ENCODE measurements around the gene MAP2K2.

MAP2K2 gene

DNA sequence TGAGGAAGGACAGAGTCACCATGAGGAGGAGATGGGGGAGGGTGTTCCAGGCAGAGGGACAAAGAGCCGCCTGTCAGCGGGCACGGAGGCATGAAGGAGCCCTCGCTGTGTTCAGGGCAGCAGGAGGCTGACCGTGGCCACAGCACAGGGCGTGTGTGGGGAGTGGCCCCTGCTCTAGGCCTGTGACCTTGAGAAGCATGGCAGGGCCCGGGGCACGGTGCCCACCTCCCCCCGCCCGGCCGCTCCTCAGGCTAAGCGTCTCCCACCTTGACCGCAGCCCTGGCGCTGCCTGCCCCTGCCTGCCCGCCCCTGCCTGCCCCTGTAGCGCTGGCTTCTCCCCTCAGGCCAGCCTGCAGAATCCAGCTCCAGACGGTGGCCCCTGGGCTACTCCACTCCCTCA lies 11.6 kb downstream of the MAP2K2 start:
- Histone ChIP-seq H3K4me1 (ENCODE audit: control insufficient read depth, insufficient read depth, low read length) (no peaks in the 10 kb centered on the region), H3K4me2 (ENCODE audit: low read length) (no peak overlapping the region), H3K9ac (ENCODE audit: low read depth, low read length) (no peak overlapping the region), H3K4me3 (ENCODE audit: low read length) (no peak overlapping the region), H3K27me3 (ENCODE audit: control insufficient read depth, insufficient read depth, low read length) (no peaks in the 10 kb centered on the region), H3K9me3 (replicated peaks; ENCODE audit: low read length) (no peaks in the 10 kb centered on the region), H3K36me3 (ENCODE audit: insufficient read depth, low read length) (peaks cover 77% of the 10 kb centered on the region)

DNA sequence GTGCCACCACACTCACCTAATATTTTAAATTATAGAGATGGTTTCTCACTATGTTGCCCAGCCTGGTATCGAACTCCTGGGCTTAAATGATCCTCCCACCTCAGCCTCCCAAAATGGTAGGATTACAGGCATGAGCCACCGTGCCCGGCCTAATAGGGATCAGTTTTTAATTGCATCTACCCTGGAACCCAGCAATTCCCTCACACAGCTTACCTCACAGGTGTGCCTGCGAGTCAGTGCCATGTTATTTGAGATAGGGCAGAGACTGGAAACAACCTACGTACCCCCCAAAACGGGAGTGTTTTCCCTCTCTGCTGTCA lies 14.3 kb downstream of the MAP2K2 start:
- Histone ChIP-seq H3K4me3 (ENCODE audit: low read length) (no peak overlapping the region), H3K4me1 (ENCODE audit: control insufficient read depth, insufficient read depth, low read length) (peaks cover 13% of the 10 kb centered on the region), H3K36me3 (ENCODE audit: insufficient read depth, low read length) (peaks cover 69% of the 10 kb centered on the region), H3K9ac (ENCODE audit: low read depth, low read length) (no peak overlapping the region), H3K9me3 (replicated peaks; ENCODE audit: low read length) (no peaks in the 10 kb centered on the region), H3K4me2 (ENCODE audit: low read length) (no peak overlapping the region), H3K27me3 (ENCODE audit: control insufficient read depth, insufficient read depth, low read length) (no peaks in the 10 kb centered on the region)

DNA sequence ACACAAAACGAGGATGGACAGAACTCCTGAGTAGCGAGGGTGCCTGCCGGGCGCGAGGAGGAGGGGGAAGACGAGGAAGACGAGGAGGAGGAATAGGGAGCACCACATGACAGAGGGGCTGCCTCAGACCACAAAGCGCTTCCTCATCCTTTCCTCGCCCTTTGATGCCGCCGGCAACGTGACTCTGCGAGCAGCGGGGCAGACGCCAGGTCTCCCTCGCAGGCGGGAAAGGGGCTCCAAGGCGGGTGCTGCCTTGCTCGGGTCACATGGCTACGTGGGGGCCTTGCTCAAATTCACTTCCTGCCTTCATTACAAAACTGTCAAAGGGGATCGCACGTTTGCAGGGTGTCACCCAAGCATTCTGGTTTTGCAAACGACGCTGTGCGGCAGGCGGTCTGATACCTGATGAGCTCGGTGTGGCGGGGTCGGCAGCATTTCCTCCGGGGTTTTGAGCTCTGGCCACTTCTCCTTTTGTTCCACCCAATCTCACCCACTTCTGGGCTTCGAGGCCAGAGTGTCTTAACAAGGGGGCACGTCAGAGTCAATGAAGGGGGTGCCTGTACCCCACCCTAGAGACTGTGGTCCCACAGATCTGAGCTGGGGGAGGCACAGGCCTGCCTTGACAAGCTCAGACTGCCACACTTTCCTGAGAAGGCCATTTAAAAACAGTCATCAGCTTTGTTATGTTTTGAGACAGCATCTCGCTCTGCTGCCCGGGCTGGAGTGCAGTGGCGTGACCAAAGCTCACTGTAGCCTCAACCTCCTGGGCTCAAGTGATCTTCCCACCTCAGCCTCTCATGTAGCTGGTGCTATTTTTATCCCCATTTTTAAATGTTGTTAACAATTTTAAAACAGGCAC lies 14.9 kb downstream of the MAP2K2 start:
- Histone ChIP-seq H3K4me1 (ENCODE audit: control insufficient read depth, insufficient read depth, low read length) (peaks cover 16% of the 10 kb centered on the region), H3K36me3 (ENCODE audit: insufficient read depth, low read length) (peaks cover 69% of the 10 kb centered on the region), H3K9me3 (replicated peaks; ENCODE audit: low read length) (no peaks in the 10 kb centered on the region), H3K4me3 (ENCODE audit: low read length) (no peak overlapping the region), H3K4me2 (ENCODE audit: low read length) (no peak overlapping the region), H3K27me3 (ENCODE audit: control insufficient read depth, insufficient read depth, low read length) (no peaks in the 10 kb centered on the region), H3K9ac (ENCODE audit: low read depth, low read length) (no peak overlapping the region)

DNA sequence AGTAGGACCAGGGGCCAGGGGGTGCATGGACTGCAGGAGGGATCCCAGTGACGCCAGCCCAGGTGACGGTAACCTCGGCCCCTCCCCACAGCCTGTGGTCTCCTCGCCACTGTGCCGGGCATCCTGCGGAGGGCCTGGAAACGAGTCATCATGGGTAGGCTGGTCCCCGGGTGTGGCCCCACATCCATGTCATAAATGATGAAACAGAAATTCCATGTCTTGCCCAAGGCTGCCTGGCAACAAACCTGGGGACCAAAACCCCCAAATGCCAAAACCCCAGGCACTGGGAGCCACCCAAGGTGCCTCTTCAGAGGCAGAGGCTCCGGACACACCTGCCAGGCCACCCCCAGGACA lies 20.9 kb downstream of the MAP2K2 start:
- peaks cover 77% of the 10 kb centered on the region for H3K36me3 ChIP-seq (ENCODE audit: insufficient read depth, low read length)
- H3K4me1 ChIP-seq (ENCODE audit: control insufficient read depth, insufficient read depth, low read length), result peaks cover 36% of the 10 kb centered on the region

GRCh38 chr19:4102339-4103079 lies 21.4 kb downstream of the MAP2K2 start:
- Histone ChIP-seq H3K9ac (ENCODE audit: low read depth, low read length) (no peak overlapping the region), H3K36me3 (ENCODE audit: insufficient read depth, low read length) (peaks cover 74% of the 10 kb centered on the region), H3K4me1 (ENCODE audit: control insufficient read depth, insufficient read depth, low read length) (peaks cover 42% of the 10 kb centered on the region), H3K4me2 (ENCODE audit: low read length) (no peak overlapping the region), H3K27me3 (ENCODE audit: control insufficient read depth, insufficient read depth, low read length) (no peaks in the 10 kb centered on the region), H3K4me3 (ENCODE audit: low read length) (no peak overlapping the region), H3K9me3 (replicated peaks; ENCODE audit: low read length) (no peaks in the 10 kb centered on the region)

More for the DNA sequence above, 20.9 kb downstream of the MAP2K2 start:
- no peak overlapping the region for H3K4me2 ChIP-seq (ENCODE audit: low read length)
- H3K9ac ChIP-seq (ENCODE audit: low read depth, low read length), result no peak overlapping the region
- H3K9me3 ChIP-seq (replicated peaks; ENCODE audit: low read length), result no peaks in the 10 kb centered on the region
- H3K4me3 ChIP-seq (ENCODE audit: low read length), result no peak overlapping the region
- no peaks in the 10 kb centered on the region for H3K27me3 ChIP-seq (ENCODE audit: control insufficient read depth, insufficient read depth, low read length)

GRCh38 chr19:4101496-4101770 lies 22.5 kb downstream of the MAP2K2 start:
- Histone ChIP-seq H3K36me3 (ENCODE audit: insufficient read depth, low read length) (peaks cover 72% of the 10 kb centered on the region), H3K9ac (ENCODE audit: low read depth, low read length) (no peak overlapping the region), H3K4me1 (ENCODE audit: control insufficient read depth, insufficient read depth, low read length) (peaks cover 47% of the 10 kb centered on the region), H3K27me3 (ENCODE audit: control insufficient read depth, insufficient read depth, low read length) (no peaks in the 10 kb centered on the region), H3K4me2 (ENCODE audit: low read length) (no peak overlapping the region), H3K9me3 (replicated peaks; ENCODE audit: low read length) (no peaks in the 10 kb centered on the region), H3K4me3 (ENCODE audit: low read length) (no peak overlapping the region)

DNA sequence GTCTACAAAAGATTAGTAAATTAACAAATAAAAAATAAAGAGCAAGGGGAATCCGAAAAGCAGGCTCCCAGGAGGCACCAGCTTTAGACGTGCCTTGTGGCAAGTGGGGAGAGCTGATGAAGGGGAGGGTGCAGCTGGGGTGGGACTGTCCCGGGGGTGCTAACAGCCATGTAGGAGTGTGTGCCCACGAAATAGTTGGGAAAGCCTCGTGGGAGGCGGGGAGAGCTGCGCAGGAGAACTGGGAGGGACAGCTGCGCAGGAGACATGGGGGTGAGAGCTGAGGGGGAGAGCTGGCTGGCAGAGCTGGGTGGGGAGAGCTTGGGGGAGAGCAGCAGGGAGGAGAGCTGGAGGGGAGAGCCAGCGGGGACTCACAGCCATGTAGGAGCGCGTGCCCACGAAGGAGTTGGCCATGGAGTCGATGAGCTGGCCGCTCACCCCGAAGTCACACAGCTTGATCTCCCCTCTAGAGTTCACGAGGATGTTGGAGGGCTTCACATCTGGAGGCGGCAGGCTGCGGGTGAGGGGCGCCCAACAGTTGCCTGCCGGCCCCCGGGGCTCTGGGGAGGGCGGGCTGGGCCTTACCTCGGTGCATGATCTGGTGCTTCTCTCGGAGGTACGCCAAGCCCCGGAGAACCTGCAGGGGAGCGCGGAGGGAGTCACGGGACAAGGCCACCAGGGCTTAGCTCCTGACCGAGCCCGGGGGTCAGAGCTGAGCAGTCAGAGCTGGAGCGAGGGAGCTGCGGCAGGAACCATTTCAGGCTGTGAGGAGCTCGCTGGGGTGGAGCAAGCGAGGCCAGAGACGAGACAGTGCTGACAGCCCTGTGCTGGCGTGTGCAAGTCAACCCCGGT lies 23.1 kb downstream of the MAP2K2 start:
- no peak overlapping the region for H3K9ac ChIP-seq (ENCODE audit: low read depth, low read length)
- H3K4me3 ChIP-seq (ENCODE audit: low read length), result no peak overlapping the region
- H3K9me3 ChIP-seq (replicated peaks; ENCODE audit: low read length), result no peaks in the 10 kb centered on the region
- H3K27me3 ChIP-seq (ENCODE audit: control insufficient read depth, insufficient read depth, low read length), result no peaks in the 10 kb centered on the region
- H3K36me3 ChIP-seq (ENCODE audit: insufficient read depth, low read length), result peaks cover 72% of the 10 kb centered on the region
- H3K4me1 ChIP-seq (ENCODE audit: control insufficient read depth, insufficient read depth, low read length), result peaks cover 47% of the 10 kb centered on the region
- H3K4me2 ChIP-seq (ENCODE audit: low read length), result no peak overlapping the region

- no peaks in the 10 kb centered on the region for H3K9me3 ChIP-seq (replicated peaks; ENCODE audit: low read length)
- H3K9ac ChIP-seq (ENCODE audit: low read depth, low read length), result no peak overlapping the region
- H3K27me3 ChIP-seq (ENCODE audit: control insufficient read depth, insufficient read depth, low read length), result no peaks in the 10 kb centered on the region
- H3K4me3 ChIP-seq (ENCODE audit: low read length), result no peak overlapping the region
- peaks cover 65% of the 10 kb centered on the region for H3K36me3 ChIP-seq (ENCODE audit: insufficient read depth, low read length)
- H3K4me1 ChIP-seq (ENCODE audit: control insufficient read depth, insufficient read depth, low read length), result peaks cover 30% of the 10 kb centered on the region
- no peak overlapping the region for H3K4me2 ChIP-seq (ENCODE audit: low read length)
These were observed 24.7 kb downstream of the MAP2K2 start for GRCh38 chr19:4099041-4099764.

DNA sequence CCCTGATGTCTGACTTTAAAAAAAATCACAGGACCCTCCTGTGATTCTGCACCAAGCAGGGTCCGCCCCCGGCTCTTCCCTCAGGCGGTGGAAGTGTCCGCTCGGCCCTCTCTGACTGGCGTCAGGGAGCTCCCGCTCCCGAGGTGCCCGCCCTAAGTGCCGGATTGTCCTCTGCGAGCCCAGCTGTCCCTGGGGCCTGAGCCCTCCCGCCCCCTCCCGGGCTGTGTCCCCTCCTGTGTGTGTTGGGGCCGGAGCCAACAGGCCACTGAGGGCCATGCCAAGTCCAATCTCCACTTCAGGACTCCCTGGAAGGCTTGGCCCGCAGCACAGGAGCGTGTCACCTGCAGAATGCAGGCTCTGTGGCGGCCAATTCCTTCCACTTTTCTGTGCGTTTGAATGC lies 25.4 kb downstream of the MAP2K2 start:
- H3K9me3 ChIP-seq (replicated peaks; ENCODE audit: low read length), result no peaks in the 10 kb centered on the region
- H3K36me3 ChIP-seq (ENCODE audit: insufficient read depth, low read length), result peaks cover 65% of the 10 kb centered on the region
- H3K27me3 ChIP-seq (ENCODE audit: control insufficient read depth, insufficient read depth, low read length), result no peaks in the 10 kb centered on the region
- no peak overlapping the region for H3K4me2 ChIP-seq (ENCODE audit: low read length)
- no peak overlapping the region for H3K4me3 ChIP-seq (ENCODE audit: low read length)
- H3K4me1 ChIP-seq (ENCODE audit: control insufficient read depth, insufficient read depth, low read length), result peaks cover 28% of the 10 kb centered on the region
- H3K9ac ChIP-seq (ENCODE audit: low read depth, low read length), result no peak overlapping the region

DNA sequence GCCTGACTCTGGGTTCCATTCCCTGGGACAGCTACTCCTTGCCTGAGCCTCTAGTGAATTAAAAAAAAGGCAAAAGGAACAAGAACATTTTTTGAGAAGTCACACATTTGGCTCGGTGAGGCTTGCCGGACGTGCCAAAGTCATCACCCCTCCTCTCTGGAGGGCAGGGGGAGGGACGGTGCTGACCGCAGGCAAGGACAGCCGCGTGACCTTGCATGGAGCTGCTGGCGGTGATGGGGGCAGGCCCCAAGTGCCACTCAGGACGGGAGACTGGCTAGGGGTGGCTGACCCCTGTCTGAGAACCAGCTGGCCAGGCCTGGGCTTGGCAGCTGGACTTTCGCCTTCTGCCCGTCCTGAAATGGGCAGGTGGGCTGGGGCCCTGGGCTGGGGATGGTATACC lies 26.4 kb downstream of the MAP2K2 start:
- Histone ChIP-seq H3K9me3 (replicated peaks; ENCODE audit: low read length) (no peaks in the 10 kb centered on the region), H3K4me2 (ENCODE audit: low read length) (peak overlapping the region; percentile 15), H3K9ac (ENCODE audit: low read depth, low read length) (no peak overlapping the region), H3K27me3 (ENCODE audit: control insufficient read depth, insufficient read depth, low read length) (no peaks in the 10 kb centered on the region), H3K36me3 (ENCODE audit: insufficient read depth, low read length) (peaks cover 57% of the 10 kb centered on the region), H3K4me1 (ENCODE audit: control insufficient read depth, insufficient read depth, low read length) (peaks cover 22% of the 10 kb centered on the region), H3K4me3 (ENCODE audit: low read length) (no peak overlapping the region)
